HEK293T (cell line): Measurements from ENCODE around the gene HIPK4.
"Not testable (repeated sequence)": the region's sequence is repeated elsewhere in the genome, so short reads cannot be mapped to it uniquely, and the experiment has no call there.

Experiments used
- FOXK2 ChIP-seq: fragments of 450-650 bp; IDR thresholded peaks from 2 replicates; pipeline ENCODE4 v1.6.1; 2016; ENCODE audit warnings: mild to moderate bottlenecking
- L3MBTL2 ChIP-seq: fragments of 450-650 bp; conservative IDR thresholded peaks from 2 replicates; pipeline ENCODE4 v1.6.1; 2016; ENCODE audit warnings: mild to moderate bottlenecking

GRCh38 chr19:40333083-40333482 lies 56.9 kb downstream of the HIPK4 start:
- TF ChIP-seq FOXK2, L3MBTL2: not testable (repeated sequence)
